ENCODE results near the gene PCDHGC4.

The PCDHGC4 gene

DNA sequence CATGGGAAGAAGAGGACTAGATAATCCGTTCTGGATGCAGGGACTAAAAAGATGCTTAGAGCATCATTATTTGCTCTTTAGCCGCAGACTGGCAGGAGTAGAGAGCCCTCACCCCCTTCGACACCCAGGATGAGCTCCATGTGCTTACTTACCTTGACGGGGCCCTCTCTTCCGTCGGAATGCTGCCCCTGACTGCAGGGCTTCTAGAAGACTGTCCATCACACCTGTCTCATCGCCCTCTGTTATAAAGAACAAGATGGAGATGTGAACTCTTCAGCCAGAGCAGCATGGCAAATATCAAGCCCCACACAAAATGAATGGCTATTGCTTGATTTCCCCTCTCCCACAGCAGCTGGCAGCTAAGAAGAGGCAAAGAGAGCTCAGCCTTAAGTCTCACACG lies 39.2 kb downstream of the PCDHGC4 start:
- Histone ChIP-seq H3K4me1 (ENCODE audit: control insufficient read depth, insufficient read depth, low read length) (peaks cover 72% of the 10 kb centered on the region), H3K36me3 (ENCODE audit: insufficient read depth, low read length) (peaks cover 22% of the 10 kb centered on the region), H3K9ac (ENCODE audit: low read depth, low read length) (peak overlapping the region; percentile 28), H3K4me3 (ENCODE audit: low read length) (no peak overlapping the region), H3K9me3 (replicated peaks; ENCODE audit: low read length) (no peaks in the 10 kb centered on the region), H3K27me3 (ENCODE audit: control insufficient read depth, insufficient read depth, low read length) (no peaks in the 10 kb centered on the region), H3K4me2 (ENCODE audit: low read length) (peak overlapping the region; percentile 25)

DNA sequence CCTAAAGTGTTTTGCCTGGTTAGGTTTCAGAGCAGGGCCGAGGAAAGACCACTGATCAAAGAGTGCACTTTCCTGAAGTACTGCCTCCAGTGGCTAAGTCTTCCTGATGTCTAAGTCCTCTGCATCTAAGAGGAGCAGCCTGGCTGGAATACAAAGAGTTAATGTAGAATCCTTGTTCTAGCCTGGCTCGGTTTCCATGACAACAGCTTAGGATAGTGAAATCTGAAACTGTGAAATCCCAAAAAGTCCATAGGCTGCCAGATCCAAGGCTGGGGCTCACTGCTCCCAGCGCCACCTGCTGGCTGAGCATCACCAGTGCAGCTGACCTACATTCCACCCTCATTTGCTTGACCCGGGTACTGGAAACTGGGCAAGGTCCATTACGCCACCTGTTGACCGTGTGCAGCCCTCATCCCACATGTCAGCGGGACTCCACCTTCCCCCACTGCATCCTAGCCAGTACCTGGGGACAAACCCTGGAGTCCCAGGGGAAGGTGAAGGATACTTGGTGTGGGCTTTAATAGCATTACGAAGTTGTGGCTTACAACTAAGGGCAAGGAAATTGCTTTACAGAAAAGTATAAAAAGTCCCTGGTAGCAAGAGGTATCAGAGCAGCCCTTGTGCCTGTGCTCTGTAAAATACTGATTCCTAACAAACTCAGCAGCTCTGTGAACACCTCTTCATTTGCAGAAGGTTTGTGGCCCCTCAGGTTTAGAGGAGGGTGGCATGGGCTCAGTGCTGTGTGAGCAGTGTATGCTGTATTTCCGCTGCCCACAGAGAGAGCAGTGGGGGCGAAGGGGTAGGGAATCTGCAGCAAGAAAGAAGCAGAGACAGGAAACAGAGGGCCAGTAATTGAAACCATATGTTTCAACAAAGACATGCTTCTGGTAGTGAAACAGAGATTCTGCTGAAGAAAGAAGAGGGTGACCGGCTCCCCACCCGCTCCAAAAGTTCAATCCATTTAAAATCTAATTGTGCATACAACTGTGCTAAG lies 40.1 kb downstream of the PCDHGC4 start:
- Histone ChIP-seq H3K27me3 (ENCODE audit: control insufficient read depth, insufficient read depth, low read length) (no peaks in the 10 kb centered on the region), H3K9ac (ENCODE audit: low read depth, low read length) (peak overlapping the region; percentile 28), H3K4me1 (ENCODE audit: control insufficient read depth, insufficient read depth, low read length) (peaks cover 72% of the 10 kb centered on the region), H3K4me2 (ENCODE audit: low read length) (peak overlapping the region; percentile 39), H3K36me3 (ENCODE audit: insufficient read depth, low read length) (peaks cover 22% of the 10 kb centered on the region), H3K9me3 (replicated peaks; ENCODE audit: low read length) (no peaks in the 10 kb centered on the region), H3K4me3 (ENCODE audit: low read length) (no peak overlapping the region)

DNA sequence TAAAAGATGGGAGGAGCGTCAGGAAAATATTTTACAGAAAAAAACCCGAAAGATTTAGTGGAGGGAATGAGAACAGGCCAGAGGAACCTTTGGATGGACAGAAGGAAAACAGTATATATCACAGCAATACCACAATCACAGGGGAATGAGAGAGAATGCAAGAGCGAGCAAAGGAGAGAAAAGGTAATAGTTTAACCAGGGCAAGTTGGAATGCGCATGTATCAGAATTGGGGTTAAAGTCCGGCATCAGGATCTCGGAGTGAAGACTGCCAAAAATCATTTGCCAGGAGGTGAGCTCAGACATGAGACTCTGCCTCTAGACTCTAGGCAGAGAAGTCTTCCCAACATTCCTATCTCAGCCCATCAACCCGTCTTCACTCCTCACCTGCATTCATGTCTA lies 40.8 kb downstream of the PCDHGC4 start:
- no peaks in the 10 kb centered on the region for H3K27me3 ChIP-seq (ENCODE audit: control insufficient read depth, insufficient read depth, low read length)
- no peak overlapping the region for H3K4me3 ChIP-seq (ENCODE audit: low read length)
- peak overlapping the region; percentile 39 for H3K4me2 ChIP-seq (ENCODE audit: low read length)
- peaks cover 65% of the 10 kb centered on the region for H3K4me1 ChIP-seq (ENCODE audit: control insufficient read depth, insufficient read depth, low read length)
- no peaks in the 10 kb centered on the region for H3K9me3 ChIP-seq (replicated peaks; ENCODE audit: low read length)
- peaks cover 22% of the 10 kb centered on the region for H3K36me3 ChIP-seq (ENCODE audit: insufficient read depth, low read length)
- H3K9ac ChIP-seq (ENCODE audit: low read depth, low read length), result no peak overlapping the region

DNA sequence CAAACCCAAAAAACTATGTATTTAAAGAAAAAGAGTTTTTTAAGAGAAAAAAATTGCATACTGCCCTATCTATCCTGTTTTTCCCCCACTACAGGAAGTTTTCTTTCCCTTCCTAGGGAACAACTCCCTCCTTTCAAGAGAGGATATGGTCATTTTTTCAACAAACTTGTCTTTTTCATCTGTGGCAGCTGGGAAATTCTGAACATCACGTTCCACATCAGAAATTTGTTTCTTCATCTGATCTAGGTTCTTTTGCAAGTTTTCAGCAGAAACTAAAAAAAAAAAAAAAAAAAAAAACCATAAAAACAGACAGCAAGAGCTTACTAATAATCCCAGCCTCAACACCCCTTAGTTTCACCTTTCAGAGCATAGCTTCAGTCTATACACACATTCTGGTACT lies 42.6 kb downstream of the PCDHGC4 start:
- peaks cover 22% of the 10 kb centered on the region for H3K36me3 ChIP-seq (ENCODE audit: insufficient read depth, low read length)
- no peak overlapping the region for H3K4me3 ChIP-seq (ENCODE audit: low read length)
- no peak overlapping the region for H3K9ac ChIP-seq (ENCODE audit: low read depth, low read length)
- peaks cover 50% of the 10 kb centered on the region for H3K4me1 ChIP-seq (ENCODE audit: control insufficient read depth, insufficient read depth, low read length)
- H3K4me2 ChIP-seq (ENCODE audit: low read length), result no peak overlapping the region
- H3K27me3 ChIP-seq (ENCODE audit: control insufficient read depth, insufficient read depth, low read length), result no peaks in the 10 kb centered on the region
- H3K9me3 ChIP-seq (replicated peaks; ENCODE audit: low read length), result no peaks in the 10 kb centered on the region

DNA sequence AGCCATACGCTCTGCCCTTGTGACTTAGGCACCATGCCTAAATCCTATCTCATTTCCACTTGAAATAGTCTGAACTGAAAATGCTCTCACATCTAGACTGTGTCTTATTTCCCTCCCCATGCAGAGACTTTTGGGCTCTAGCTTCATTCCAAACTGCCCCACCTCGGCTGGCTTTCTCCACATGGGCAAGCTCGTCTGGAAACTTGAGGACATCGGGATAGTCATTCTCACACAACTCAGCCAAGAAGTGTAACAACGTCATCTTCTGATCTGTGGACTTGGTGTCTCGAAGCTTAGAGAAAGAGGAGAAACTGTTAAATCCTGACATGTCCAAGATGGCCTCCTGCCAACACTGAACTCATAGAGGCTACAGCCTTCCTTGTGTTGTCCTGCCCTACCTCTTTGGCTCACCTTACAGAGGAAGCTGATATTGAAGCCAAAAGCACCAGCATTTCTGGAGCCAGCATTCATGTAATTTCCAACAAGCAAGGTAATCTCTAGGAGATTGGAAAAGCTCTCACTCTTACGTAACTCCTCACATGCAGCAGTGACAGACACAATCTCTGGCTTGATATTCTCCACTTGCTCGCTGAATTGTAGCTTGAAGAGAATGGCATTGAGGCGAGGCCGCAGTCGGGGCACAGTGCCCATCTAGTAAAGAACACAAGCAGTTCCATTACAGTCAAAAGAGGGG lies 43.6 kb downstream of the PCDHGC4 start:
- Histone ChIP-seq H3K36me3 (ENCODE audit: insufficient read depth, low read length) (peaks cover 16% of the 10 kb centered on the region), H3K4me1 (ENCODE audit: control insufficient read depth, insufficient read depth, low read length) (peaks cover 50% of the 10 kb centered on the region)

DNA sequence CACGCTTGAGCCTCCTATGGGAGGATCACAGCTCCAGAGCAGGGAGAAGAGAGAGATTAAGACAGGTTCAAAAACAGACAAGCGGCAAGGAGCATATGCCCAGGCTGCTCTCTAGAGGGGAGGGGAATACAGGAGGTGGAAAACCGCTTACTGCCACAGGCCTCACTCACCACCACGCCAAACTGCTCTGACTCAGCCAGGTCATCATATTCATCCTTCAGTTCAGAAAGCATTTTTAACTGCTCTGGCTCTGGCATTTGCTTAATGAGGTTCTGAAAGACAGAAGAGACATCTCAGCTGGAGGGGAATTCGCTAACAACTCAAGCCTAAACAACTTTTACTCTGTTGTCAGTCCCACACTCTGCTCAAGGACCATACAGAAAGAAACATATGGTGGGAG lies 44.2 kb downstream of the PCDHGC4 start:
- H3K9ac ChIP-seq (ENCODE audit: low read depth, low read length), result peak overlapping the region; percentile 47
- H3K4me3 ChIP-seq (ENCODE audit: low read length), result no peak overlapping the region
- H3K9me3 ChIP-seq (replicated peaks; ENCODE audit: low read length), result no peaks in the 10 kb centered on the region
- peak overlapping the region; percentile 29 for H3K4me2 ChIP-seq (ENCODE audit: low read length)
- H3K4me1 ChIP-seq (ENCODE audit: control insufficient read depth, insufficient read depth, low read length), result peaks cover 47% of the 10 kb centered on the region
- peaks cover 15% of the 10 kb centered on the region for H3K36me3 ChIP-seq (ENCODE audit: insufficient read depth, low read length)
- no peaks in the 10 kb centered on the region for H3K27me3 ChIP-seq (ENCODE audit: control insufficient read depth, insufficient read depth, low read length)

More for the DNA sequence above, 43.6 kb downstream of the PCDHGC4 start:
- H3K4me2 ChIP-seq (ENCODE audit: low read length), result peak overlapping the region; percentile 29
- no peaks in the 10 kb centered on the region for H3K9me3 ChIP-seq (replicated peaks; ENCODE audit: low read length)
- H3K4me3 ChIP-seq (ENCODE audit: low read length), result no peak overlapping the region
- H3K9ac ChIP-seq (ENCODE audit: low read depth, low read length), result peak overlapping the region; percentile 47
- no peaks in the 10 kb centered on the region for H3K27me3 ChIP-seq (ENCODE audit: control insufficient read depth, insufficient read depth, low read length)

DNA sequence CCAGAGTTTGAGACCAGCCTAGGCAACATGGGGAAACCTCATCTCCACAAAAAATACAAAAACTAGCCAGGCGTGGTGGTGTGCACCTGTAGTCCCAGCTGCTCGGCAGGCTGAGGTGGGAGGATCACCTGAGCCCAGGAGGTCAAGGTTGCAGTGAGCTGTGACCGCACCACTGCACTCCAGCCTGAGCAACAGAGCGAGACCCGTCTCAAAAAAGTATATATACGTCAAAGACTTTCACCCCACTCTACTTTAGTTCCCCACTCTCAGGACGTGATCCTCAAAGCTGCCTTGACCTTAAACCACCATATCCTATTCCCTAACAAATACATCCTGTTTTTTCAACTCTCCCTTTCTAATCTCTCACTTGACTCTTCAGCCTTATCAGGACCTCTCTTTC lies 45.0 kb downstream of the PCDHGC4 start:
- Histone ChIP-seq H3K4me2 (ENCODE audit: low read length) (no peak overlapping the region), H3K27me3 (ENCODE audit: control insufficient read depth, insufficient read depth, low read length) (no peaks in the 10 kb centered on the region), H3K9me3 (replicated peaks; ENCODE audit: low read length) (no peaks in the 10 kb centered on the region), H3K9ac (ENCODE audit: low read depth, low read length) (no peak overlapping the region), H3K4me3 (ENCODE audit: low read length) (no peak overlapping the region), H3K4me1 (ENCODE audit: control insufficient read depth, insufficient read depth, low read length) (peaks cover 40% of the 10 kb centered on the region), H3K36me3 (ENCODE audit: insufficient read depth, low read length) (peaks cover 15% of the 10 kb centered on the region)

DNA sequence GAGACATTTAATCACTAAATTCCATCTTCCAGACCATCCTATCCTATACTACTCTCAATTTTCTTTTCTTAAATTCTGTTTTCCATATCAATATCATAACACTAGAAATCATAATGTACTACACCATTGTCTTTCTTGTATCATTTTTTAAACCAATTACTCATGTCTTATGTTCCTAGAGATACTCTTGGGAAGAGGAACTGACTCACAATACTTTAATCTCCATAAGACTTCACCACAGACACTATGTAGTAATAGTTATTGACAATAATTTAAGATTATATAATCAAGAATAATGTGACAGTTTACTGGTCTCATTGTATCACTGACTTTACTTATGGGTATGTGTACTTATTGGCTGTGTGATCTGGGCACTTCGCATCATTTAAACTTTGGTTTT lies 47.9 kb downstream of the PCDHGC4 start:
- H3K9ac ChIP-seq (ENCODE audit: low read depth, low read length), result no peak overlapping the region
- H3K4me3 ChIP-seq (ENCODE audit: low read length), result no peak overlapping the region
- peaks cover 7% of the 10 kb centered on the region for H3K36me3 ChIP-seq (ENCODE audit: insufficient read depth, low read length)
- no peak overlapping the region for H3K4me2 ChIP-seq (ENCODE audit: low read length)
- no peaks in the 10 kb centered on the region for H3K27me3 ChIP-seq (ENCODE audit: control insufficient read depth, insufficient read depth, low read length)
- H3K9me3 ChIP-seq (replicated peaks; ENCODE audit: low read length), result no peaks in the 10 kb centered on the region
- peaks cover 28% of the 10 kb centered on the region for H3K4me1 ChIP-seq (ENCODE audit: control insufficient read depth, insufficient read depth, low read length)

DNA sequence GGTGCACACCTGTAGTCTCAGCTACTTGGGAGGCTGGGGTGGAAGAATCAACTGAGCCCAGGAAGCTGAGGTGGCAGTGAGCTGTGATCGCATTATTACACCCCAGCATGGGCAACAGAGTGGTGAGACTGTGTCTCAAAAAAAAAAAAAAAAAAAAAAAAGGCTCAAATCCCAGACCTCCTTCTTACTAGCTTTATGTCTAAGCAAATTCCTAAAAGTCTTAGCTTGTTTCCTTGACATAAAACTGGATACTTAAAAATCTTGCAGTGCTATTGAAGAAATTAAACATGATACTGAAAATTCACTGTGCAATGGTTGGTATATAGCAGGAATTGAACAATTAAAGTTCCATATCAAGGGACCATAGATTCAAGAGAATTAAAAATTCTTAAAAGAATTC lies 49.1 kb downstream of the PCDHGC4 start:
- peaks cover 19% of the 10 kb centered on the region for H3K4me1 ChIP-seq (ENCODE audit: control insufficient read depth, insufficient read depth, low read length)
- H3K9ac ChIP-seq (ENCODE audit: low read depth, low read length), result no peak overlapping the region
- H3K4me2 ChIP-seq (ENCODE audit: low read length), result no peak overlapping the region
- H3K9me3 ChIP-seq (replicated peaks; ENCODE audit: low read length), result no peaks in the 10 kb centered on the region
- H3K36me3 ChIP-seq (ENCODE audit: insufficient read depth, low read length), result no peaks in the 10 kb centered on the region
- no peaks in the 10 kb centered on the region for H3K27me3 ChIP-seq (ENCODE audit: control insufficient read depth, insufficient read depth, low read length)
- H3K4me3 ChIP-seq (ENCODE audit: low read length), result no peak overlapping the region

DNA sequence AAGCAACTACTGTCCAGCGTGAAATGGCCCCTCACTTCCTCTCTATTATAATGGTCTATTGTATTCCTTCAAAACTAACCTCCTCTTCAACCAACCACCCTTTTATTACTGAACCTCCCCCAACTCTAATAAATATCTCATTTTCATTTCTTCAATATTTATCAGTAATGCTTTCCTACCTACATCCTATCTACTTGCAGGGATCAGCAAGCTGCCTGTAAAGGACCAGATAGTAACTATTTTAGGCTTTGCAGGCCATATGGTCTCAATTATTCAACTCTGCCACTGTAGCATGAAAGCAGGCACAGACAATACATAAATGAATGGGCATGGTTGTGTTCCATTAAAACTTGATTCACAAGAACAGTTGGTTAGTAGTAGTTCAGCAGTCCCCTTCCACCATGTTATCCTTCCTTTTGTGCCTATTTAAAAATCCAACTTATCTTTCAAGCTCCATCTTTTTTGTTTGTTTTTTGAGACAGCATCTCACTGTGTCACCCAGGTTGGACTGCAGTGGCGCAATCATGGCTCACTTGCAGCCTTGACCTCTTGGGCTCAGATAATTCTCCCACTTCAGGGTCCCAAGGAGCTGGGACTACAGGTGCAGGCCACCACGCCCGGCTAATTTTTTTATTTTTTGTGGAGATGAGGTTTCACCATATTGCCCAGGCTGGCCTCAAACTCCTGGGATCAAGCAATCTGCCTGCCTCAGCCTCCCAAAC lies 49.8 kb downstream of the PCDHGC4 start:
- Histone ChIP-seq H3K4me2 (ENCODE audit: low read length) (no peak overlapping the region), H3K4me3 (ENCODE audit: low read length) (no peak overlapping the region), H3K36me3 (ENCODE audit: insufficient read depth, low read length) (no peaks in the 10 kb centered on the region), H3K27me3 (ENCODE audit: control insufficient read depth, insufficient read depth, low read length) (no peaks in the 10 kb centered on the region), H3K4me1 (ENCODE audit: control insufficient read depth, insufficient read depth, low read length) (peaks cover 12% of the 10 kb centered on the region), H3K9me3 (replicated peaks; ENCODE audit: low read length) (no peaks in the 10 kb centered on the region), H3K9ac (ENCODE audit: low read depth, low read length) (no peak overlapping the region)
